Sigmoid colon (tissue), 7 donors: ENCODE measurements around the gene TOGARAM1. TPM values are rescaled to one million over a fixed set of nuclear protein-coding genes. Genes with fewer than 3 reads are reported as not detected.

Experiments
- DNase-seq: peaks from one replicate; pipeline ENCODE4 v3.0.0-alpha.2; 2019
- H3K27ac ChIP-seq, 4 donors: fragments of 200-600 bp; sonication (generic); one replicate each; pipeline ENCODE4 v1.5.1; 2016 to 2019; ENCODE audit warnings: mild to moderate bottlenecking in 1 of 4
- H3K27me3 ChIP-seq, 3 donors: fragments of 200-600 bp; sonication (generic); one replicate each; pipeline ENCODE4 v1.5.1; 2019; ENCODE audit warnings: mild to moderate bottlenecking in 1 of 3
- H3K36me3 ChIP-seq, 4 donors: fragments of 200-600 bp; sonication (generic); one replicate each; pipeline ENCODE4 v1.5.1; 2016 to 2019
- H3K4me1 ChIP-seq, 4 donors: fragments of 200-600 bp; sonication (generic); one replicate each; pipeline ENCODE4 v1.5.1; 2017 to 2019
- H3K4me3 ChIP-seq, 4 donors: fragments of 200-600 bp; sonication (generic); one replicate each; pipeline ENCODE4 v1.5.1; 2017 to 2019; ENCODE audit warnings: mild to moderate bottlenecking in 2 of 4, moderate library complexity in 1 of 4
- H3K9me3 ChIP-seq, 4 donors: fragments of 200-600 bp in 3 of 4; sonication (generic) in 3 of 4; one replicate each; pipeline versions ENCODE4 v1.5.1 to v1.6.1; 2013 to 2019
- CTCF ChIP-seq, 4 experiments: fragments of 450-650 bp in 3 of 4; fragments of 200-600 bp in 1 of 4; IDR thresholded peaks; one replicate each; pipeline ENCODE4 v1.5.1; 2016 to 2019; ENCODE audit warnings: antibody characterized with exemption in 4 of 4, mild to moderate bottlenecking in 3 of 4, moderate library complexity in 2 of 4
- EP300 ChIP-seq, 4 donors: sonication (generic); formaldehyde crosslinking; IDR thresholded peaks; one replicate each; pipeline ENCODE4 v1.6.1; 2017; ENCODE audit warnings: antibody characterized with exemption in 4 of 4
- POLR2A ChIP-seq, 2 donors: fragments of 450-650 bp; IDR thresholded peaks; one replicate each; pipeline ENCODE4 v1.6.1; 2016; ENCODE audit warnings: antibody characterized with exemption in 2 of 2, mild to moderate bottlenecking in 2 of 2, moderate library complexity in 2 of 2
- POLR2AphosphoS5 ChIP-seq, 4 donors: sonication (generic); formaldehyde crosslinking; IDR thresholded peaks; one replicate each; pipeline ENCODE4 v1.6.1; 2017; ENCODE audit warnings: antibody characterized with exemption in 4 of 4
- WGBS, 2 donors: extraction: QIAGEN DNeasy Blood & Tissue Kit; methylation state at CpG; one replicate each; pipeline ENCODE4 v1.1.7; 2013; 5-methylcytosine and 5-hydroxymethylcytosine counted together
- intact Hi-C: fragments of 100-400 bp; cut with DNase I; formaldehyde crosslinking; loops from one replicate; pipeline ENCODE4 v1.15.1; 2023
- polyA plus RNA-seq, 3 donors: library from polyadenylated mRNA; stranded (reverse); fragments of 200-250 nt; gene quantifications; one replicate each; pipeline ENCODE4 v1.2.3, GENCODE V29; 2013
- total RNA-seq, 4 donors: library from RNA; depleted of rRNA; stranded (reverse); fragments of >200 nt; gene quantifications; one replicate each; pipeline ENCODE4 v1.1.0, GENCODE V29; 2016
- donor health status: healthy with polysubstance abuse.
- donor health status: Bipolar disorder and iron deficiency.
- donor health status: healthy.

TOGARAM1 gene
- total and polyA plus RNA-seq, 7 donors, result 2.8 to 27.1 (median 14.3) TPM

- TF ChIP-seq POLR2AphosphoS5 (IDR thresholded peaks at IDR 0.05) (no peak), CTCF (IDR thresholded peaks at IDR 0.05) (no peak), EP300 (IDR thresholded peaks at IDR 0.05) (no peak), POLR2A (IDR thresholded peaks at IDR 0.05) (no peak)
- no peaks in the 10 kb centered on the region for H3K9me3 ChIP-seq
- H3K4me1 ChIP-seq, result no peaks in the 10 kb centered on the region
- 93 to 96% methylated on average over 1 of the region's 1 CpG for WGBS, 2 donors
- DNase-seq, result no peak
- H3K36me3 ChIP-seq, result peaks cover 0 to 40% (median 2%) of the 10 kb centered on the region in 4 donors
- no peak overlapping the region for H3K27ac ChIP-seq
- H3K27me3 ChIP-seq, result no peaks in the 10 kb centered on the region
- H3K4me3 ChIP-seq, result no peak overlapping the region
- intact Hi-C loops, result no loop called here
These were observed 19.6 kb upstream of the TOGARAM1 start for GRCh38 chr14:44942436-44942835.

GRCh38 chr14:44944107-44944506 lies 17.9 kb upstream of the TOGARAM1 start:
- Histone ChIP-seq H3K4me1 (no peaks in the 10 kb centered on the region), H3K36me3 (peaks cover 0 to 37% (median 2%) of the 10 kb centered on the region in 4 donors), H3K4me3 (no peak overlapping the region), H3K9me3 (no peaks in the 10 kb centered on the region), H3K27ac (no peak overlapping the region), H3K27me3 (no peaks in the 10 kb centered on the region)
- intact Hi-C loops, result no loop called here
- no peak for DNase-seq
- no peak for TF ChIP-seq EP300 (IDR thresholded peaks at IDR 0.05)
- TF ChIP-seq CTCF (IDR thresholded peaks at IDR 0.05), result no peak
- no peak for TF ChIP-seq POLR2AphosphoS5 (IDR thresholded peaks at IDR 0.05)

- no peak overlapping the region for H3K27ac ChIP-seq
- 80 to 90% methylated on average over 4 of the region's 4 CpGs for WGBS, 2 donors
- intact Hi-C loops, result no loop called here
- no peak overlapping the region for H3K4me3 ChIP-seq
- H3K4me1 ChIP-seq, result no peaks in the 10 kb centered on the region
- H3K36me3 ChIP-seq, result peaks cover 0 to 37% (median 2%) of the 10 kb centered on the region in 4 donors
- TF ChIP-seq EP300 (IDR thresholded peaks at IDR 0.05), result no peak
- TF ChIP-seq POLR2A (IDR thresholded peaks at IDR 0.05), result no peak
- no peak for TF ChIP-seq POLR2AphosphoS5 (IDR thresholded peaks at IDR 0.05)
- TF ChIP-seq CTCF (IDR thresholded peaks at IDR 0.05), result no peak
- H3K27me3 ChIP-seq, result no peaks in the 10 kb centered on the region
- no peaks in the 10 kb centered on the region for H3K9me3 ChIP-seq
- DNase-seq, result no peak
These were observed 16.7 kb upstream of the TOGARAM1 start for GRCh38 chr14:44945264-44945663.

GRCh38 chr14:44951051-44951450 lies 10.9 kb upstream of the TOGARAM1 start:
- DNase-seq, result no peak
- Histone ChIP-seq H3K4me3 (no peak overlapping the region), H3K27ac (no peak overlapping the region), H3K4me1 (peaks cover 0 to 4% (median 0%) of the 10 kb centered on the region in 4 donors), H3K9me3 (no peaks in the 10 kb centered on the region), H3K27me3 (no peaks in the 10 kb centered on the region), H3K36me3 (peaks cover 0 to 4% (median 0%) of the 10 kb centered on the region in 4 donors)
- TF ChIP-seq POLR2AphosphoS5 (IDR thresholded peaks at IDR 0.05), result no peak
- no peak for TF ChIP-seq EP300 (IDR thresholded peaks at IDR 0.05)
- TF ChIP-seq CTCF (IDR thresholded peaks at IDR 0.05), result no peak
- TF ChIP-seq POLR2A (IDR thresholded peaks at IDR 0.05), result no peak
- intact Hi-C loops, result no loop called here
- WGBS, 2 donors, result 87 to 97% methylated on average over 2 of the region's 2 CpGs

GRCh38 chr14:44952391-44953110 lies 9.4 kb upstream of the TOGARAM1 start:
- Histone ChIP-seq H3K36me3 (peaks cover 0 to 4% (median 0%) of the 10 kb centered on the region in 4 donors), H3K4me3 (no peak overlapping the region), H3K27ac (no peak overlapping the region), H3K9me3 (no peaks in the 10 kb centered on the region), H3K27me3 (no peaks in the 10 kb centered on the region), H3K4me1 (peaks cover 0 to 4% (median 0%) of the 10 kb centered on the region in 4 donors)
- intact Hi-C loops, result no loop called here
- 78 to 88% methylated on average over 4 of the region's 4 CpGs for WGBS, 2 donors
- TF ChIP-seq EP300 (IDR thresholded peaks at IDR 0.05) (no peak), POLR2AphosphoS5 (IDR thresholded peaks at IDR 0.05) (no peak), CTCF (IDR thresholded peaks at IDR 0.05) (no peak), POLR2A (IDR thresholded peaks at IDR 0.05) (no peak)
- DNase-seq, result no peak
